ENCODE data around the gene TIMM13.
A peak's percentile ranks its signal among the peaks of the same experiment; 100 is the strongest.
"Not testable (repeated sequence)": the region's sequence is repeated elsewhere in the genome, so short reads cannot be mapped to it uniquely, and the experiment has no call there.

TIMM13 gene

GRCh38 chr19:2427429-2428320, at the start of gene TIMM13:
Gene TIMM13, minus strand, starts transcription at chr19:2427586. Its CDS starts 53 bp downstream, at chr19:2427533.
- DNase-seq = peak; percentile 98

DNA sequence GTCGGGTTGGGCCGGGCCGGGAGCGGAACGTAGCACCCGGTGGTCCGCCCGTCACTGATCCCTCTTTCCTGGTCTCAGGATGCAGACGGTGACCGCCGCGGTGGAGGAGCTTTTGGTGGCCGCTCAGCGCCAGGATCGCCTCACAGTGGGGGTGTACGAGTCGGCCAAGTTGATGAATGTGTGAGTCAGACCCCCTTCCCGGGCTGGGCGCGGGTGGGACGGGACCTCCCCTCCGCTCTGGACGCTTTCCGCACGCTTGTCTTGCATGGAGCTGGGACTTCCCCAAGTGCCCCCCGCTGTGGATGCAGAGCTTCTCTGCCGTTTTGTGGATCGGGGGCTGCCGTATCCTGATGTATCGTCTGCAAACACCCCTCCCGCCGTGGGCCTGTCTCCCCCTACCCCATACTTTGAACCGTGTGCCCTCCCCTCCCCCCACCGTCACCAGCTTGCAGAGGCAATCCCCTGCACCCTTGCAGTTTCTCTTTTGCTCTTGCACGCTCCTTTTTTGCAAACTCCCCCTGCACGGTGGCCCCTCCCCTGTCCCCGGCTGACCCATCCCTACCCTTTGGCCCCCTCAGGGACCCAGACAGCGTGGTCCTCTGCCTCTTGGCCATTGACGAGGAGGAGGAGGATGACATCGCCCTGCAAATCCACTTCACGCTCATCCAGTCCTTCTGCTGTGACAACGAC, 49.2 kb upstream of the TIMM13 start:
- peak; percentile 72 for DNase-seq

- peak; percentile 98 for DNase-seq
Measured at GRCh38 chr19:2475702-2476450, 48.5 kb upstream of the TIMM13 start, which contains the start of gene GADD45B. Gene GADD45B, plus strand, starts transcription at chr19:2476127. Its CDS starts 232 bp downstream, at chr19:2476359.

GRCh38 chr19:2475018-2475701, 47.8 kb upstream of the TIMM13 start:
- peak; percentile 78 for DNase-seq

DNA sequence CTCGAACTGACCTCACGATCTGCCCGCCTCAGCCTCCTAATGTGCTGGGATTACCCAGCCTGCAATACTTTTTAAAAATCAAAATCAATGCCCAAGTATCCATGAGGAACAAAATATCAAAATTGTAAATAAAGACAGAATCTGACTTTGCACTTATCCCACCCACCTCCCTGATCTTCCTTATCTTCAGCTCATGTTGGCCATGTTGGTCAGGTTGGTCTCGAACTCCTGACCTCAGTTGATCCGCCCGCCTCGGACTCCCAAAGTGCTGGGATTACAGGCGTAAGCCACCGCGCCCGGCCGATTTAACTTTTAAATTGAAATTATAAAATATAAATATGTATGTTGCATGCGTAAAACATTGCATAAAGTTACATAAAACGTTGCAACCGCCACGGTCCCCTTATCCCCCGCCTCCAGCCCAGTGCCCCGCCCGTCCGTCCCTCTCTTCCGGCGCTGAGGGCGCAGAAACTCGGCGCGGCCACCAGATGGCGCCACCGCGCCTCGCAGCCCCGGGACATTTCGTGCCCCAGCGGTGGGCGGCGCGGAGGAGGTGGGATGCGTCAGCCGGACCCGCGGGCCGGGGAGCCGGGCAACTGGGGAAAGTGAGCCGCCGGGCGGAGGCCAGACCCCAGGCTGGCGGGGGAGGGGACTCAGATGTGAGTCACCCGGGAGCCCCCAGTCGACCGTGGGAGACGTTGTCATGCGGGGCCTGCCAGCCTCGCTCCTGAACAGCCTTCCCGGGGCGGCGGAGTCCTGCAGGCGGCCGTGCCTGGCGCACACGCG, 47.0 kb upstream of the TIMM13 start:
- DNase-seq = peak; percentile 98

- not testable (repeated sequence) for DNase-seq
Measured at GRCh38 chr19:2469915-2470200, 42.5 kb upstream of the TIMM13 start.

GRCh38 chr19:2469102-2469914, 41.9 kb upstream of the TIMM13 start:
- peak; percentile 99 for DNase-seq

- DNase-seq = peak; percentile 81
Measured at GRCh38 chr19:2468596-2468995, 41.2 kb upstream of the TIMM13 start.

- DNase-seq = no peak
Measured at GRCh38 chr19:2464389-2464788, 37.0 kb upstream of the TIMM13 start.

DNA sequence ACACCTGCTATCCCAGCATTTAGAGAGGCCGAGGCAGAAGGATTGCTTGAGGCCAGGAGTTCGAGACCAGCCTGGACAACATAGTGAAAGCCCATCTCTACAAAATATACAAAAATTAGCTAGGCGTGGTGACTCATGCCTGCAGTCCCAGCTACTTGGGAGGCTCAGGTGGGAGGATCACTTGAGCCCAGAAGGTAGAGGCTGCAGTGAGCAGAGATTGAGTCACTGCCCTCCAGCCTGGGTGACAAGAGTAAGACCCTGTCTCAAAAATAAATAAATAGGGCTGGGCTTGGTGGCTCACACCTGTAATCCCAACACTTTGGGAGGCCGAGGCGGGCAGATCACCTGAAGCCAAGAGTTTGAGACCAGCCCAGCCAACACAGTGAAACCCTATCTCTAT, 36.3 kb upstream of the TIMM13 start:
- DNase-seq = not testable (repeated sequence)

- peak; percentile 98 for DNase-seq
Measured at GRCh38 chr19:2462635-2463421, 35.4 kb upstream of the TIMM13 start.

DNA sequence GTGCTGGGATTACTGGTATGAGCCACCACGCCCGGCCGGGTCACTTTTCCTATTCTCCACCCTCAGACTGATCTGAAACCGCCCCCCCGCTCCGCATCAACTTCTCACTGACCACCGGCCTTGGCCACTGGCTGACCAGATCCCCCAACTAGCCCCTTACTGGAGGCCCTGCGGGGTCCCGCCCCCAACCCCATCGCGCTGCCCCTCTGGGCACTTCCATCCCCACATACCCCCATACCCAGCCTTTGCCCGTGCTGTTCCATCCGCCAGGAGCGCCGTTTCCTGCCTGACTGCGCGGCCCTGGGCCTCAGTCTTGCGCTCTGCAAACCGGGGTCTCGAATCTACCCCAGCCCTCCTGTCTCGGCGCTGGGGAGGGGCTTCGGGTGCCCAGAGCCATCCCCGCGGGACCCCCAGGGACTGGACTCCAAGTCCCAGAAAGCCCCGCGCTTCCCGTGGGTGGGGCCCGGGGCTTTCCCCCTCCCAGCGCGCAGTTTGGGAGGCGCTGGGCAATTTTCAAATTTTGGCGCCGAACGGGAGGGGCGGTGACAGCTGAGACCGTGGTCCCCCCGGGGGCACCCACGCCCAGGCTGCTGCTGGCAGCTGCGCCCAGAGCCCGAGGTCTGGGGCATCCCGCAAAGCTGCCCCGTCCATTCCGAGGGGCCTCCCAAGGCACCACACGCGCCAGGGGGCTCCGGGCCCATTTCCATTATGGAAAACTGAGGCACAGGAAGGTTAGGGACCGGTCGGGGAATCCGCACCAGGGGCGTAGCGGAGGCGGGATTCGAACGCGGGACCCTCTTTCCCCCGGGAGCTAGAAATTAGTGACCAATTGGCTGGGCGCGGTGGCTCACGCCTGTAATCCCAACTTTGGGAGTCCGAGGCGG, 34.6 kb upstream of the TIMM13 start:
- peak; percentile 80 for DNase-seq

DNA sequence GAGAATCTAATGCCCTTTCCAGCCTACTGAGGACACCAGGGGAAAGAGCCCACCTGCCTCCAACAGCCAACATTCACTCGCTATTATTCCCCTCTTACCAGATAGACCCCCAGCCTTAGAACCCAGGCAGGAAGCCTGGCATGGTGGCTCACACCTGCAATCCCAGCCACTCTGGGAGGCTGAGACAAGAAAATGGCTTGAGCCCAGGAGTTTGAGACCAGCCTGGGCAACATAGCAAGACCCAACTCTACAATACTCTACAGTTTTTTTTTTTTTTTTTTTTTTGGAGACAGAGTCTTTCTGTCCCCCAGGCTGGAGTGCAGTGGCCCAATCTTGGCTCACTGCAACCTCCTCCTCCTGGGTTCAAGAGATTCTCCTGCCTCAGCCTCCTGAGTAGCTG, 32.9 kb upstream of the TIMM13 start:
- no peak for DNase-seq

GRCh38 chr19:2458776-2459175, 31.4 kb upstream of the TIMM13 start:
- not testable (repeated sequence) for DNase-seq

GRCh38 chr19:2458054-2458453, 30.7 kb upstream of the TIMM13 start:
- no peak for DNase-seq

GRCh38 chr19:2457394-2458037, 30.1 kb upstream of the TIMM13 start:
- no peak for DNase-seq

DNA sequence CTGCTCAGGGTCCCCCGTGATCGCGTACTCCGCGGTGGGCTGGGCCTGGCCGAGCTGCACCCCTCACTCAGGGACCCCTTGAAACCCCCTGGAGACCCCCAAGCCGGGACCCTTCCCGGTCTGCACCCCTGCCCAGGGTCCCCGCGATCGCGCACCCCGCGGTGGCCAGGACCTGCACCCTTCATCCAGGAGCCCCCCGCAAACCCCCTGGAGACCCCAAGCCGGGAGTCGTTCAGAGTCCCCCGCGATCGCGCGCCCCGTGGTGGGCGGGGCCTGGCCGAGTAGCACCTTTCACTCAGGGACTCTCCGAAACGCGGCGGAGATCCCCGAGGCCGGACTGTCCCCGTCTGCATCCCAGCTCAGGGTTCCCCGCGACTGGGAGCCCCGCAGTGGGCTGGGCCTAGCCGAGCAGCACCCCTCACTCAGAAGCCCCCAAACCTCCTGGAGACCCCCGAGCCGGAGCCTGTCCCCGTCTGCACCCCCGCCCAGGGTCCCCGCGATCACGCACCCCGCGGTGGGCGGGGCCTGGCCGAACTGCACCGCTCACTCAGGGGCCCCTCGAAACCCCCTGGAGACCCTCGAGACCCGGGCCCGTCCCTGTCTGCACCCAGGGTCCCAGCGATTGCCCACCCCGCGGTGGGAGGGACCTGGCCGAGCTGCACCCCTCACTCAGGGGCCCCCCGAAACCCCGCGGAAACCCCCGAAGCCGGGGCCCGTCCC, 28.6 kb upstream of the TIMM13 start:
- no peak for DNase-seq
